WERI-Rb-1 (cell line): ENCODE data around the gene TRANK1.
A peak's percentile ranks its signal among the peaks of the same experiment; 100 is the strongest.

ENCODE experiments used
- DNase-seq: peaks from one replicate; pipeline ENCODE4 v3.0.0-alpha.2; 2020
- H3K27ac ChIP-seq: fragments of 250-450 bp; sonication (Bioruptor Pico); 2 replicates; pipeline ENCODE4 v1.5.1; 2020; ENCODE audit warnings: mild to moderate bottlenecking, moderate library complexity
- H3K27me3 ChIP-seq: fragments of 250-450 bp; sonication (Bioruptor Pico); 2 replicates; pipeline ENCODE4 v1.5.1; 2021; ENCODE audit warnings: mild to moderate bottlenecking, low read depth, moderate library complexity; ENCODE audit not compliant: insufficient read depth, severe bottlenecking
- H3K36me3 ChIP-seq: fragments of 250-450 bp; sonication (Bioruptor Pico); 2 replicates; pipeline ENCODE4 v1.5.1; 2020; ENCODE audit warnings: mild to moderate bottlenecking, moderate library complexity
- H3K4me3 ChIP-seq: 2 replicates; pipeline ENCODE4 v1.5.1; 2011; ENCODE audit warnings: low read depth, mild to moderate bottlenecking, control low read depth, low read length
- H3K9me3 ChIP-seq: fragments of 250-450 bp; sonication (Bioruptor Pico); 2 replicates; pipeline ENCODE4 v1.5.1; 2021; ENCODE audit warnings: mild to moderate bottlenecking, moderate library complexity; ENCODE audit not compliant: severe bottlenecking
- TF ChIP-seq, protein P1 (sequence below): IDR thresholded peaks from 2 replicates; pipeline ENCODE4 v1.5.1; 2011; ENCODE audit warnings: low read depth, mild to moderate bottlenecking, control low read depth, inconsistent platforms, low read length

The TRANK1 gene

GRCh38 chr3:36832406-36832805 lies 112.4 kb downstream of the TRANK1 start:
- no peak overlapping the region for H3K4me3 ChIP-seq
- TF ChIP-seq, protein P1, sequence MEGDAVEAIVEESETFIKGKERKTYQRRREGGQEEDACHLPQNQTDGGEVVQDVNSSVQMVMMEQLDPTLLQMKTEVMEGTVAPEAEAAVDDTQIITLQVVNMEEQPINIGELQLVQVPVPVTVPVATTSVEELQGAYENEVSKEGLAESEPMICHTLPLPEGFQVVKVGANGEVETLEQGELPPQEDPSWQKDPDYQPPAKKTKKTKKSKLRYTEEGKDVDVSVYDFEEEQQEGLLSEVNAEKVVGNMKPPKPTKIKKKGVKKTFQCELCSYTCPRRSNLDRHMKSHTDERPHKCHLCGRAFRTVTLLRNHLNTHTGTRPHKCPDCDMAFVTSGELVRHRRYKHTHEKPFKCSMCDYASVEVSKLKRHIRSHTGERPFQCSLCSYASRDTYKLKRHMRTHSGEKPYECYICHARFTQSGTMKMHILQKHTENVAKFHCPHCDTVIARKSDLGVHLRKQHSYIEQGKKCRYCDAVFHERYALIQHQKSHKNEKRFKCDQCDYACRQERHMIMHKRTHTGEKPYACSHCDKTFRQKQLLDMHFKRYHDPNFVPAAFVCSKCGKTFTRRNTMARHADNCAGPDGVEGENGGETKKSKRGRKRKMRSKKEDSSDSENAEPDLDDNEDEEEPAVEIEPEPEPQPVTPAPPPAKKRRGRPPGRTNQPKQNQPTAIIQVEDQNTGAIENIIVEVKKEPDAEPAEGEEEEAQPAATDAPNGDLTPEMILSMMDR: no peak
- DNase-seq: no peak
- no peaks in the 10 kb centered on the region for H3K9me3 ChIP-seq
- no peak overlapping the region for H3K27ac ChIP-seq
- no peaks in the 10 kb centered on the region for H3K36me3 ChIP-seq
- no peaks in the 10 kb centered on the region for H3K27me3 ChIP-seq

DNA sequence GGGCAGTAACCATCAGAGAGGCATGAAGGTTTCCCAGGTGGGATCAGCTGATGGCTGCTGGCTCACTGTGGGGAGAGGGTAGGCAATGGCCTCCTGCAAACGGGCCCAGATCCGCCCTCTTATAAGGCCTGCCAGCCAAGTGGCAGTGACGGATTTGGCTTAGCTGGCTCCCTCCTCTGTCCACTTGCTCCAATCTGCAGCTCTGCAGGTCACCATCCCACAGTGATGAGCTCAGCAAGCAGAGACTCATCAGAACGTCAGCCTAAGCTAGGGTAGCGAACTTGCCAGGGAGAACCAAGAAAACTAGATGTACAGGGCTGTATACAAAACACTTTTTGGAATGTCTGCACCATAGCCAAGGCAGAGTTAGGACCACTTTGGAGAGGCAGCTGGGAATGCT lies 117.7 kb downstream of the TRANK1 start:
- H3K27ac ChIP-seq: no peak overlapping the region
- no peak overlapping the region for H3K4me3 ChIP-seq
- TF ChIP-seq, protein P1: no peak
- DNase-seq: peak; percentile 21
- no peaks in the 10 kb centered on the region for H3K27me3 ChIP-seq
- no peaks in the 10 kb centered on the region for H3K9me3 ChIP-seq
- H3K36me3 ChIP-seq: no peaks in the 10 kb centered on the region

DNA sequence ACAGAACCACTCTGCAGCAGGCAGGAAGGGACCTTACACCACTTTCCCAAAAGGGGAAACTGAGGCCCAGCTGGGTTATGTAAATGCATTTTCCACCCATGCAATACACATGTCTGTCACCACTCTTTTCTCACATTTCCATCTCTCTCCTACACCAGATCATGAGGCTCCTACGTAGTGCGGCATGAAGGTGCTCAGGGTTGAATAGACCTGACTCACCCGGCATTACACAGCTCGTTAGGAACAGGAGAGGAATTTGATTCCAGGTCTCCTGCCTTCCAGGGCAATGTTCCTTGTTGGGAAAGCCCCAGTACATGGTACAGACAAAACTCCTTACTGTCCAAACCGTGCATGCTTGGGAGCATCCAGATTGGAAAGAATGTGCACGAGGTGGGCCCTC lies 118.6 kb downstream of the TRANK1 start:
- Histone ChIP-seq H3K27ac (no peak overlapping the region), H3K36me3 (no peaks in the 10 kb centered on the region), H3K4me3 (no peak overlapping the region), H3K27me3 (no peaks in the 10 kb centered on the region), H3K9me3 (no peaks in the 10 kb centered on the region)
- TF ChIP-seq, protein P1: no peak
- no peak for DNase-seq

- Histone ChIP-seq H3K4me3 (no peak overlapping the region), H3K27ac (no peak overlapping the region), H3K36me3 (no peaks in the 10 kb centered on the region), H3K27me3 (no peaks in the 10 kb centered on the region), H3K9me3 (no peaks in the 10 kb centered on the region)
- no peak for DNase-seq
- TF ChIP-seq, protein P1: no peak
Observed at GRCh38 chr3:36824443-36824842, 120.4 kb downstream of the TRANK1 start.

- DNase-seq: peak; percentile 87
- no peaks in the 10 kb centered on the region for H3K36me3 ChIP-seq
- H3K9me3 ChIP-seq: no peaks in the 10 kb centered on the region
- TF ChIP-seq, protein P1: peak; percentile 14; the same call in 1 of the 2 replicates
- H3K27me3 ChIP-seq: no peaks in the 10 kb centered on the region
- peak overlapping the region; percentile 54 for H3K27ac ChIP-seq
- H3K4me3 ChIP-seq: no peak overlapping the region
Observed at GRCh38 chr3:36823806-36824205, 121.0 kb downstream of the TRANK1 start.

DNA sequence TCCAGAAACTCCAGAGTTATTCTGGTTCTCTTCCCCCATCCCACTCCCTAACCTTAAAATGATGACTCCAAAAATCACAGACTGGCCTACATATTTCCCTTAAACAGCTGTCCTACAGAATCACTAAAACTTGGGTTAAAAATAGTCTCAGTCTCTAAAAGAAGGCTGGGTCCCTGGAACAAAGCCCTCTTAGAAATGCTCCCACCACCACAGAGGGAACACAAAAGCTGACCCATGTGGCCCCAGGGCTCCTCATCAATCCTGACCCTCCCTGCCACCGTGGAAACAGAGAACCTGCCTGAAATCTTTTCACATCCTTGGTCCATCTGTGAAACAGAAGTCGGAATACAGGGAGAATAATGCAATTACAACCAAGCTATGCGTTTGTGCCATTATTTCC lies 124.8 kb downstream of the TRANK1 start:
- H3K9me3 ChIP-seq: no peaks in the 10 kb centered on the region
- no peaks in the 10 kb centered on the region for H3K27me3 ChIP-seq
- H3K4me3 ChIP-seq: no peak overlapping the region
- H3K36me3 ChIP-seq: no peaks in the 10 kb centered on the region
- no peak for DNase-seq
- TF ChIP-seq, protein P1: no peak
- no peak overlapping the region for H3K27ac ChIP-seq
